B cell (primary cell): Measurements from ENCODE around the gene ZNF423.

Experiments used
- EZH2 ChIP-seq: IDR thresholded peaks from 2 replicates; pipeline ENCODE4 v1.6.1; 2012; ENCODE audit warnings: borderline replicate concordance, low read depth, mild to moderate bottlenecking, moderate library complexity, low read length; ENCODE audit not compliant: insufficient read depth, poor library complexity, severe bottlenecking
- TF ChIP-seq, protein P1 (sequence below): fragments of 200-600 bp; IDR thresholded peaks from one replicate; pipeline ENCODE4 v1.8.0; 2022; ENCODE audit warnings: antibody characterized with exemption, mild to moderate bottlenecking

DNA sequence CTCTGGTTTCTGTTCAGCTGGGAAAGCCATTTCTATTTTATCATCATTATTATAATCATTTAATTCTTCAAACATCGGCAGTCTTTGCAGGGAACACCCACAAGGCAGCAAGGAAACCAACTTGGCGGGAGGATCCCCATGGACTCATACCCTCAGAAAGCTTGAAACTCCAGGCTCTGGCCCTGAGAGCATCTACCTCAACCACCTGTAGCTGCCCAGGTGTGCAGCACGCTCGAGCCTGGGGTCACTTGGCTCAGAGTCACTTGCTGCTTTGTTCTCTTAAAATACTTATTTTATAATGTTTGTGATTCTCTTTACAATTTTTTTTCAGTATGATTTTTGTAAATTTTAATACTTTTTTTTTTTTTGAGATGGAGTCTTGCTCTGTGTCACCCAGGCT, 6.8 kb upstream of the ZNF423 start:
- TF ChIP-seq, protein P1, sequence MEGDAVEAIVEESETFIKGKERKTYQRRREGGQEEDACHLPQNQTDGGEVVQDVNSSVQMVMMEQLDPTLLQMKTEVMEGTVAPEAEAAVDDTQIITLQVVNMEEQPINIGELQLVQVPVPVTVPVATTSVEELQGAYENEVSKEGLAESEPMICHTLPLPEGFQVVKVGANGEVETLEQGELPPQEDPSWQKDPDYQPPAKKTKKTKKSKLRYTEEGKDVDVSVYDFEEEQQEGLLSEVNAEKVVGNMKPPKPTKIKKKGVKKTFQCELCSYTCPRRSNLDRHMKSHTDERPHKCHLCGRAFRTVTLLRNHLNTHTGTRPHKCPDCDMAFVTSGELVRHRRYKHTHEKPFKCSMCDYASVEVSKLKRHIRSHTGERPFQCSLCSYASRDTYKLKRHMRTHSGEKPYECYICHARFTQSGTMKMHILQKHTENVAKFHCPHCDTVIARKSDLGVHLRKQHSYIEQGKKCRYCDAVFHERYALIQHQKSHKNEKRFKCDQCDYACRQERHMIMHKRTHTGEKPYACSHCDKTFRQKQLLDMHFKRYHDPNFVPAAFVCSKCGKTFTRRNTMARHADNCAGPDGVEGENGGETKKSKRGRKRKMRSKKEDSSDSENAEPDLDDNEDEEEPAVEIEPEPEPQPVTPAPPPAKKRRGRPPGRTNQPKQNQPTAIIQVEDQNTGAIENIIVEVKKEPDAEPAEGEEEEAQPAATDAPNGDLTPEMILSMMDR = no peak
- TF ChIP-seq EZH2 = no peak
